Measurements from ENCODE around the gene MAP2K3.
"Not testable (repeated sequence)": the region's sequence is repeated elsewhere in the genome, so short reads cannot be mapped to it uniquely, and the experiment has no call there.

DNA sequence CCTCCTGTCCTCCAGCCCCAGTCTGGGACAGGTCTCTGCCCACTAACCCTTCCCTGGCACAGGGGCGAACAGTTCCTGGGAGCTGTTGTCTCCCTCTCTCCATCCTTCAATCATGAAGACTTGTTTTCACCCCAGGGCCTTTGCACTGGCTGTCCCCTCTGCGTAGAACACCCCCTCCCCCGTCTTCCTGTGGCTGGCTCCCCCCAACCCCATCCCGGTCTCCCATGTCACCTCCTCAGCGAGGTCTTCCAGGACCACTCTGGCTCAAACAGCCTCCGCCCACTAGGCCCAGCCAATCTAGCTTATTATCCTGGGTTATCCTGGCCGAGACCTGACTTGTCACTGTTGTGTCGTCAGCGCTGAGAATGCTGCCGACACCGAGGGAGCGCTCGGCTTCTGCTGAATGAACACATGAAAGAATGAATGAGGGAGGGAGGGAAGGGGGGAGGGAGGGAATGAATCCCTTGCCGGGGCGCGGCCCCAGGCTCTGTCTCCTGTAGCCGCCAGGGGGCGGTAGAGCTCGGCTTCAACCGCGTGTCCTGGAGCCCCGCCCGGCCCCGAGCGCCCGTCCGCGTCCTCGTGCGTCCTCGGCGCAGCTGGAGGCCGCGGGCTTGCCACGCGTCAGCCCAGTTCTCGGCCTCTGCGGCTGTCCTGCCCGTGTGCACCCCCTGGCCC, 31.8 kb downstream of the MAP2K3 start:
- TF ChIP-seq, protein P1, sequence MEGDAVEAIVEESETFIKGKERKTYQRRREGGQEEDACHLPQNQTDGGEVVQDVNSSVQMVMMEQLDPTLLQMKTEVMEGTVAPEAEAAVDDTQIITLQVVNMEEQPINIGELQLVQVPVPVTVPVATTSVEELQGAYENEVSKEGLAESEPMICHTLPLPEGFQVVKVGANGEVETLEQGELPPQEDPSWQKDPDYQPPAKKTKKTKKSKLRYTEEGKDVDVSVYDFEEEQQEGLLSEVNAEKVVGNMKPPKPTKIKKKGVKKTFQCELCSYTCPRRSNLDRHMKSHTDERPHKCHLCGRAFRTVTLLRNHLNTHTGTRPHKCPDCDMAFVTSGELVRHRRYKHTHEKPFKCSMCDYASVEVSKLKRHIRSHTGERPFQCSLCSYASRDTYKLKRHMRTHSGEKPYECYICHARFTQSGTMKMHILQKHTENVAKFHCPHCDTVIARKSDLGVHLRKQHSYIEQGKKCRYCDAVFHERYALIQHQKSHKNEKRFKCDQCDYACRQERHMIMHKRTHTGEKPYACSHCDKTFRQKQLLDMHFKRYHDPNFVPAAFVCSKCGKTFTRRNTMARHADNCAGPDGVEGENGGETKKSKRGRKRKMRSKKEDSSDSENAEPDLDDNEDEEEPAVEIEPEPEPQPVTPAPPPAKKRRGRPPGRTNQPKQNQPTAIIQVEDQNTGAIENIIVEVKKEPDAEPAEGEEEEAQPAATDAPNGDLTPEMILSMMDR (tag by site-specific recombination; IDR thresholded peaks at IDR 0.05): not testable (repeated sequence)
- TF ChIP-seq ZNF76 (tag by site-specific recombination; IDR thresholded peaks at IDR 0.05; ENCODE audit: borderline replicate concordance, low read depth): not testable (repeated sequence)

All from HEK293 (cell line).